AG09309 (cell line): ENCODE measurements around the gene B4GALT7.

ENCODE experiments used
- DNase-seq: peaks from one replicate; pipeline ENCODE4 v3.0.0-alpha.2; 2010; ENCODE audit warnings: low read depth
- H3K4me3 ChIP-seq: 2 replicates; pipeline ENCODE4 v1.5.1; 2011; ENCODE audit warnings: mild to moderate bottlenecking, low read depth, low read length, moderate library complexity; ENCODE audit not compliant: control insufficient read depth
- TF ChIP-seq, protein P1 (sequence below): IDR thresholded peaks from 2 replicates; pipeline ENCODE4 v1.5.1; 2011; ENCODE audit warnings: mild to moderate bottlenecking, low read depth, low read length, inconsistent platforms; ENCODE audit not compliant: insufficient read depth, control insufficient read depth; ENCODE audit errors: missing control alignments

Gene B4GALT7, protein sequence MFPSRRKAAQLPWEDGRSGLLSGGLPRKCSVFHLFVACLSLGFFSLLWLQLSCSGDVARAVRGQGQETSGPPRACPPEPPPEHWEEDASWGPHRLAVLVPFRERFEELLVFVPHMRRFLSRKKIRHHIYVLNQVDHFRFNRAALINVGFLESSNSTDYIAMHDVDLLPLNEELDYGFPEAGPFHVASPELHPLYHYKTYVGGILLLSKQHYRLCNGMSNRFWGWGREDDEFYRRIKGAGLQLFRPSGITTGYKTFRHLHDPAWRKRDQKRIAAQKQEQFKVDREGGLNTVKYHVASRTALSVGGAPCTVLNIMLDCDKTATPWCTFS

DNA sequence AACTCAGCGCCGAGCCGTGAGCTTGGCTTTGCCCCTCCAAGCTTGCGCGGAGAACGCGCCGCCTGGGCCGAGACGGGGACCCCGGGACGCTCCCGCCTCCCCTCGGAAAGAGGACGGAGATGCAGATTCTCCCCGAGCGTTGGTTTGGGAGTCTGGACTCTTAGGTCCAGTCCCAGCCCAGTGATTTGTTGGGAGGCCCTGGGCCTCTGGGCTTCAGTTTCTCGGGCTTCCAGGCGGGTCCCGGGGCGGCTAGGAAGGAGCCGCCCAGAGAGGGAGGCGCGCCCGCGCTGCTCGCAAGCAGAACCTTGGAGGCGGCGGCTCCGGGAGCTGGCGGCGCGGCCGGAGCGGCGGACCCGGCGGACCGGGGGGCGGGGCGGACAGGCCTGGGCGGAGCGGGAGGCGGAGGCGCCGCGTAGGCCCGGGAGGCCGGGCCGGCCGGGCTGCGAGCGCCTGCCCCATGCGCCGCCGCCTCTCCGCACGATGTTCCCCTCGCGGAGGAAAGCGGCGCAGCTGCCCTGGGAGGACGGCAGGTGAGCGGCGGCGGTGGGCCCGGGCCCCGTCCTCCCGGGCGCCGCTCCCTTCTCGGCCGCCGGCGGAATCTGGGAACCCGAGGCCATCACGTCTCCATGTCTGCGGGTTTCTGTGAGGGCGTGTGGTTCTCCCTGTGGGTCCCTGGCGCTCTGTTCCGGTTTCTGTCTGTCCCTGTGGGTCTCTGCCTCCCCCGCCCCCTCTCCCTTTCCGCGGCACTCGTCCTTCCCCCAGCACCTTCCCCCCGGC lies at the start of gene B4GALT7:
B4GALT7 (plus strand) TSS at position 402 of the 777 bp plus-strand sequence; CDS start at position 481, 79 bp downstream.
- H3K4me3 ChIP-seq, result peak within 1 kb of the TSS; percentile 83
- TF ChIP-seq, protein P1, sequence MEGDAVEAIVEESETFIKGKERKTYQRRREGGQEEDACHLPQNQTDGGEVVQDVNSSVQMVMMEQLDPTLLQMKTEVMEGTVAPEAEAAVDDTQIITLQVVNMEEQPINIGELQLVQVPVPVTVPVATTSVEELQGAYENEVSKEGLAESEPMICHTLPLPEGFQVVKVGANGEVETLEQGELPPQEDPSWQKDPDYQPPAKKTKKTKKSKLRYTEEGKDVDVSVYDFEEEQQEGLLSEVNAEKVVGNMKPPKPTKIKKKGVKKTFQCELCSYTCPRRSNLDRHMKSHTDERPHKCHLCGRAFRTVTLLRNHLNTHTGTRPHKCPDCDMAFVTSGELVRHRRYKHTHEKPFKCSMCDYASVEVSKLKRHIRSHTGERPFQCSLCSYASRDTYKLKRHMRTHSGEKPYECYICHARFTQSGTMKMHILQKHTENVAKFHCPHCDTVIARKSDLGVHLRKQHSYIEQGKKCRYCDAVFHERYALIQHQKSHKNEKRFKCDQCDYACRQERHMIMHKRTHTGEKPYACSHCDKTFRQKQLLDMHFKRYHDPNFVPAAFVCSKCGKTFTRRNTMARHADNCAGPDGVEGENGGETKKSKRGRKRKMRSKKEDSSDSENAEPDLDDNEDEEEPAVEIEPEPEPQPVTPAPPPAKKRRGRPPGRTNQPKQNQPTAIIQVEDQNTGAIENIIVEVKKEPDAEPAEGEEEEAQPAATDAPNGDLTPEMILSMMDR, result no peak
- DNase-seq, result no peak

DNA sequence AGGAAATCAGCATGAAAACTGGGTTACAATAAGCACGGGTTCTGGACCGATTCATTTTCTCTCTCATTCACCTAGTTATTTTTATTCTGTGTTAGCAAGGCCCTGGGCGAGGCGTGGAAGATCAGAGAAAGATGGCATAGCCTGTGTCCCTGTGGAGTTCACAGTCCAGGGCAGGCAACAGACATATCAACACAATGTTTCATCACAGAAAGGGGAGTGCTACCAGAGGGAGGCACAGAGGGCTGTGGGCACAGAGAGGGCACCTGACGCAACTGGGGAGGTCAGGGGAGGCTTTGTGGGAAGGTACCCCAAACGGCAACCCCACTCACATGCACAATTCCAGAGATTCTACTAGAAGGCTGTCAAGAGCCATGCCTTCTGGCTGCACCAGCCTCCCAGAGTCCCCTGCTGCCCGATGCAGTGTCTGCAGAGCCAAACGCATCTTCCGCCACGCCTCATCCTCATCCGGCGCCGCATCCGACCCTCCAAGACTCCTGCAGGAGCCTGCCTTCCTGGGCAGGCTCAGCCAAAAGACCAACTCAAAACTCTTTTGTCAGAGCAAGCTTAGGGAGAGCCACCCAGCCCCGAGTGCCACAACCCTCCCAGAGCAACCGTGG lies 47.0 kb upstream of the B4GALT7 start:
- no peak for DNase-seq
- TF ChIP-seq, protein P1, result no peak
- H3K4me3 ChIP-seq, result peak overlapping the region; percentile 98

- TF ChIP-seq, protein P1, result no peak
- DNase-seq, result no peak
Measured at GRCh38 chr5:177553671-177554429, 46.1 kb upstream of the B4GALT7 start.

GRCh38 chr5:177554474-177555111 lies 45.3 kb upstream of the B4GALT7 start, which contains the start of gene FAM193B:
Gene FAM193B, minus strand, starts transcription at chr5:177554563. Its CDS starts 105 bp downstream, at chr5:177554458.
- peak within 1 kb of the TSS; percentile 98 for H3K4me3 ChIP-seq
- TF ChIP-seq, protein P1, result no peak
- DNase-seq, result peak; percentile 49

More at GRCh38 chr5:177553671-177554429, 46.1 kb upstream of the B4GALT7 start:
- H3K4me3 ChIP-seq, result peak overlapping the region; percentile 98

DNA sequence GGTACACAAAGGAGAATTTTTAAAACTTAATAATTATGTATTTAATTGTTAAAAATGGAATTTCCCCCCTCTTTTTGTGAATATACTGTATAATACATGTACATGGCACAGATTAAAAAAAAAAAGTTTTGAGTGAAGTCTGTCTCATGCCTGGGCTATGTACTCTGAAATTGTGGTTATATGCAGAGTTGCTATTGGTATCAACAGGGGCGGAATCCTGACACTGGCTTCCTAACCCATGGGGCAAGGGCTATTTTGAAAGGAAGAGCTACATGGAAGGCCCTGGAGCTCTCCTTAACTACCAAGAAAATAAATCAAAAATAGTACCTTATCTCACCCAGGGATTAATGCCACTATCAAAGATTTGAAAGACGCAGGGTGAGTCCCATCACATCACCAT lies 44.7 kb upstream of the B4GALT7 start:
- TF ChIP-seq, protein P1, result no peak
- H3K4me3 ChIP-seq, result no peak overlapping the region
- no peak for DNase-seq
